OCI-LY1 (cell line): Measurements from ENCODE around the gene FOXS1.

Experiments used
- H2AFZ ChIP-seq: fragments of 200-600 bp; sonication (generic), shearing (Covaris generic); 2 replicates; pipeline ENCODE4 v1.6.0; 2014; ENCODE audit warnings: antibody characterized with exemption, mild to moderate bottlenecking, low read length
- H3F3A ChIP-seq: fragments of 200-600 bp; sonication (generic), shearing (Covaris generic); 2 replicates; pipeline ENCODE4 v1.6.0; 2014; ENCODE audit warnings: mild to moderate bottlenecking, antibody characterized with exemption, low read length, moderate library complexity; ENCODE audit not compliant: insufficient read depth
- H3K27ac ChIP-seq: fragments of 200-600 bp; sonication (generic); 2 replicates; pipeline ENCODE4 v1.5.1; 2014; ENCODE audit warnings: low read length, mixed run types, mild to moderate bottlenecking, low read depth; ENCODE audit not compliant: poor library complexity, severe bottlenecking
- H3K27me3 ChIP-seq: fragments of 200-600 bp; sonication (generic); 2 replicates; pipeline ENCODE4 v1.6.0; 2014; ENCODE audit warnings: antibody characterized with exemption, mild to moderate bottlenecking, low read length, moderate library complexity; ENCODE audit not compliant: insufficient read depth
- H3K36me3 ChIP-seq: fragments of 200-600 bp; sonication (generic); 2 replicates; pipeline ENCODE4 v1.6.1; 2014; ENCODE audit warnings: mild to moderate bottlenecking, antibody characterized with exemption, low read length, moderate library complexity, mixed read lengths; ENCODE audit not compliant: insufficient read depth
- H3K4me1 ChIP-seq: fragments of 200-600 bp; sonication (generic); 2 replicates; pipeline ENCODE4 v1.5.1; 2014; ENCODE audit warnings: mild to moderate bottlenecking, low read length, moderate library complexity; ENCODE audit not compliant: insufficient read depth, severe bottlenecking
- H3K4me2 ChIP-seq: fragments of 200-600 bp; sonication (generic), shearing (Covaris generic); 2 replicates; pipeline ENCODE4 v1.6.1; 2014; ENCODE audit warnings: low read length
- H3K4me3 ChIP-seq: fragments of 200-600 bp; sonication (generic); 2 replicates; pipeline ENCODE4 v1.5.1; 2014; ENCODE audit warnings: low read length, low read depth, mild to moderate bottlenecking, mixed read lengths; ENCODE audit not compliant: poor library complexity, severe bottlenecking
- H3K79me2 ChIP-seq: fragments of 200-600 bp; shearing (Covaris generic); 2 replicates; pipeline ENCODE4 v1.6.1; 2016; ENCODE audit warnings: mixed run types, low read length, mixed read lengths; ENCODE audit not compliant: insufficient read depth
- H3K9ac ChIP-seq: fragments of 200-600 bp; sonication (generic), shearing (Covaris generic); 2 replicates; pipeline ENCODE4 v1.6.1; 2014; ENCODE audit warnings: mild to moderate bottlenecking, low read length, mixed read lengths
- H3K9me2 ChIP-seq: fragments of 200-600 bp; sonication (generic), shearing (Covaris generic); 2 replicates; pipeline ENCODE4 v1.6.1; 2014; ENCODE audit warnings: low read depth, mild to moderate bottlenecking, low read length, mixed read lengths
- H3K9me3 ChIP-seq: fragments of 200-600 bp; shearing (Covaris generic); 2 replicates; pipeline ENCODE4 v1.6.1; 2014; ENCODE audit warnings: low read length, mixed read lengths
- H4K20me1 ChIP-seq: fragments of 200-600 bp; sonication (generic), shearing (Covaris generic); 2 replicates; pipeline ENCODE4 v1.6.0; 2016; ENCODE audit warnings: mild to moderate bottlenecking, low read length; ENCODE audit not compliant: insufficient read depth
- EZH2 ChIP-seq: fragments of 200-600 bp; sonication (generic), shearing (Covaris generic); IDR thresholded peaks from 2 replicates; pipeline ENCODE4 v1.8.0; 2017; ENCODE audit warnings: borderline replicate concordance, mixed run types, mild to moderate bottlenecking, antibody characterized with exemption, low read length, moderate library complexity, mixed read lengths
- TF ChIP-seq, protein P1 (sequence below): fragments of 200-600 bp; sonication (generic), shearing (Covaris generic); IDR thresholded peaks from 2 replicates; pipeline ENCODE4 v1.5.1; 2017; ENCODE audit warnings: mild to moderate bottlenecking, antibody characterized with exemption, low read length, moderate library complexity, mixed read lengths

FOXS1 gene

DNA sequence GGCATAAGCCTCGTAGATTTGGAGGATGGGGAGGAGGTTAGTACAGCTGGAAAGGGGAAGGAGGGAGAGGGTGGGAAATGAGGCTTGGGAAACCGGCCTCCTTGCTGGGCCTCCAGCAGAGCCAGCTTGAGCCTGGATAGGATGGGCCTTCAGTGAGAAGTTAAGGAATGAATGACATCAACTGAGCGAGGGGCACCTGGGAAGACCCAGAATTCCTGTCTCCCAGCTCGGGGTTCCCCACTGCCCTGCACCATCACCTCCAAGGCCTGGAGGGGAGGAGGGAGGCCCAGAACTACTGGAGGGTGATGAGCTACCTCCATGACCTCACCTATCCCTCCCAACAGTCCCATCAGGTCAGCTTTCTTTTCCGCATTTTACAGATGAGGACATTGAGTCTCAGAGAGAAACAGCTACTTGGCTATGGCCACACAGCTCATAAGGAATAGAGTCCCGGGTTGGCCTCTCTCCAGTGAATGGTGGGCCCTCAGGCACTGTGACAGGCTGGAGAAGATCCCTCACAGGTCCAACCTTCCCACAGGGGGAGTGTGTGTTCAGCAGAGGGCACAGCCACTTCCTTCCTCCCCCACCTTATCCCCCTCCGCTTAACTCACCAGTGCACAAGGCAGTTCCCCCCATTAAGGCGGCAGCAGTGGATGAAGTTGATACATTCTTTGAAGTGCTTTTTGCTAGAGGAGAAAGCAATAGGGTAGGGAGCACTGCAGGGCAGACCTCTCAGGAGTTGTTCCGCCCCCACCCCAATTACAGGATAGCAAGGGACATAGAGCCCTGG is 18.1 kb upstream of the FOXS1 start:
- Histone ChIP-seq H3K4me2 (no peak overlapping the region), H4K20me1 (no peaks in the 10 kb centered on the region), H3F3A (no peaks in the 10 kb centered on the region), H3K9ac (no peak overlapping the region), H3K27ac (no peak overlapping the region), H3K36me3 (no peaks in the 10 kb centered on the region), H3K4me3 (no peak overlapping the region), H3K9me3 (no peaks in the 10 kb centered on the region), H2AFZ (no peak overlapping the region), H3K4me1 (peaks cover 12% of the 10 kb centered on the region), H3K9me2 (no peaks in the 10 kb centered on the region), H3K27me3 (peaks cover 4% of the 10 kb centered on the region; the same call in 1 of the 2 replicates), H3K79me2 (no peaks in the 10 kb centered on the region)
- no peak for TF ChIP-seq EZH2
- TF ChIP-seq, protein P1, sequence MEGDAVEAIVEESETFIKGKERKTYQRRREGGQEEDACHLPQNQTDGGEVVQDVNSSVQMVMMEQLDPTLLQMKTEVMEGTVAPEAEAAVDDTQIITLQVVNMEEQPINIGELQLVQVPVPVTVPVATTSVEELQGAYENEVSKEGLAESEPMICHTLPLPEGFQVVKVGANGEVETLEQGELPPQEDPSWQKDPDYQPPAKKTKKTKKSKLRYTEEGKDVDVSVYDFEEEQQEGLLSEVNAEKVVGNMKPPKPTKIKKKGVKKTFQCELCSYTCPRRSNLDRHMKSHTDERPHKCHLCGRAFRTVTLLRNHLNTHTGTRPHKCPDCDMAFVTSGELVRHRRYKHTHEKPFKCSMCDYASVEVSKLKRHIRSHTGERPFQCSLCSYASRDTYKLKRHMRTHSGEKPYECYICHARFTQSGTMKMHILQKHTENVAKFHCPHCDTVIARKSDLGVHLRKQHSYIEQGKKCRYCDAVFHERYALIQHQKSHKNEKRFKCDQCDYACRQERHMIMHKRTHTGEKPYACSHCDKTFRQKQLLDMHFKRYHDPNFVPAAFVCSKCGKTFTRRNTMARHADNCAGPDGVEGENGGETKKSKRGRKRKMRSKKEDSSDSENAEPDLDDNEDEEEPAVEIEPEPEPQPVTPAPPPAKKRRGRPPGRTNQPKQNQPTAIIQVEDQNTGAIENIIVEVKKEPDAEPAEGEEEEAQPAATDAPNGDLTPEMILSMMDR: no peak

DNA sequence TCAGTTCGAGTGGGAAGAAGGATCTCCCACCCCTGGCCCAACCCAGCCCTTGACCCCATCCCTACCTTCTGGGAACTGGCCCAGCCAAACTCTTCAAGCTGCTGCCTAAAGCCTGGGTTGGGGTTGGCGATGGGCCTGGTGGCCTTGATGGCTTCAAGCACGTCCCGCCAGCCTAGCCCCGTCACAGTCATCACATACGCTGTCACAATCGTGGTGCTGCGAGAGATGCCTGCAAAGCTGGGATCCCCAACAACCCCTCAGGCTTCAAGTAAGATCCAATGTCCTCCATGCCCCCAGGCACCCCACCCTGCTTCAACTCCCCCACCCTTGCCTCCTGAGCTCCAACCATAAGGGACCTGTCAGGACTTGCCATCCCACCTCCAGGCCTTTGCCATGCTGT is 17.1 kb upstream of the FOXS1 start:
- Histone ChIP-seq H3K9ac (no peak overlapping the region), H3K27me3 (peaks cover 4% of the 10 kb centered on the region; the same call in 1 of the 2 replicates), H4K20me1 (no peaks in the 10 kb centered on the region), H3K27ac (no peak overlapping the region), H3K4me2 (no peak overlapping the region), H3K9me3 (no peaks in the 10 kb centered on the region), H3F3A (no peaks in the 10 kb centered on the region), H3K36me3 (no peaks in the 10 kb centered on the region), H3K79me2 (no peaks in the 10 kb centered on the region), H3K9me2 (no peaks in the 10 kb centered on the region), H3K4me3 (no peak overlapping the region), H2AFZ (no peak overlapping the region), H3K4me1 (peaks cover 12% of the 10 kb centered on the region)
- TF ChIP-seq, protein P1: no peak
- TF ChIP-seq EZH2: no peak

DNA sequence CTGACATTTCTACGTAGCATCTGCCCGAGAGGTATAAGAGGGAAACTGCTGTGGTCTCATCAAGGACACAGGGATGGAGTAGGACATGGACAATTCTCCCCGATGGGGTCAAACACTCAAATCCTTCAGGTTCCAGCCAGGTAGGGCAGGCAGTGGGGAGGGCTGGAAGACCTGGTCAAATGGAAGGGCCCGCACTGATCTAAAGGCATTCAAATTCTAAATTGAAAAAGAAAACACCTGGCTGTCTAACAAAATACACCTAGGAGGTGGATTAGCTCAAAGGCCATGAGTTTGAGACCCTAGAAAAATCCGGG is 16.7 kb upstream of the FOXS1 start:
- Histone ChIP-seq H3K9ac (no peak overlapping the region), H3F3A (no peaks in the 10 kb centered on the region), H3K9me2 (no peaks in the 10 kb centered on the region), H4K20me1 (no peaks in the 10 kb centered on the region), H3K27ac (no peak overlapping the region), H3K27me3 (peaks cover 4% of the 10 kb centered on the region; the same call in 1 of the 2 replicates), H3K36me3 (no peaks in the 10 kb centered on the region), H3K4me3 (no peak overlapping the region), H3K9me3 (no peaks in the 10 kb centered on the region), H3K4me1 (peaks cover 12% of the 10 kb centered on the region), H3K79me2 (no peaks in the 10 kb centered on the region), H2AFZ (no peak overlapping the region), H3K4me2 (no peak overlapping the region)
- no peak for TF ChIP-seq EZH2
- TF ChIP-seq, protein P1: no peak
